Endothelial cell of umbilical vein (primary cell): ENCODE results near the gene KRTAP26-1. TPM values are rescaled to one million over a fixed set of nuclear protein-coding genes. Genes with fewer than 3 reads are reported as not detected.

Experiments
- BruUV-seq: library from RNA; stranded (reverse); fragments of 400-500 nt; replicated peaks from 2 replicates; lab custom pipeline; 2021; lab: Mats Ljungman, UMichigan
- CTCF ChIA-PET: fragments of 300-600, 350-600 bp; sonication (Branson Sonifier 250); formaldehyde crosslinking; loops from one replicate; lab custom pipeline; 2021; ENCODE audit warnings: antibody characterized with exemption, inconsistent platforms; lab: Charles Lee
- POLR2A ChIA-PET: fragments of 300-600, 350-600 bp; sonication (Branson Sonifier 250); formaldehyde crosslinking; loops from one replicate; lab custom pipeline; 2021; ENCODE audit warnings: antibody characterized with exemption, inconsistent platforms; lab: Charles Lee
- DNase-seq: peaks from one replicate; pipeline ENCODE4 v3.0.0-alpha.2; 2011; ENCODE audit warnings: low read depth, low spot score
- FAIRE-seq: peaks from 2 replicates; lab custom pipeline; 2011; peaks lifted over from hg19 to GRCh38; lab: Jason Lieb, UNC
- H2AFZ ChIP-seq: 2 replicates; pipeline ENCODE4 v1.6.0; 2012; ENCODE audit warnings: low read depth, low read length, control low read depth, inconsistent platforms
- H3K27ac ChIP-seq: 2 replicates; pipeline ENCODE4 v1.5.1; 2011; ENCODE audit warnings: low read depth, mild to moderate bottlenecking, control low read depth, low read length, moderate library complexity; ENCODE audit not compliant: insufficient read depth
- H3K27me3 ChIP-seq, 2 experiments: 2 replicates each; pipeline versions ENCODE4 v1.6.0 to v1.6.1; 2011; ENCODE audit warnings: low read length in 2 of 2, mixed read lengths in 1 of 2; ENCODE audit not compliant: control insufficient read depth in 2 of 2, insufficient read depth in 2 of 2
- H3K36me3 ChIP-seq, 2 experiments: 2 replicates in 1 of 2; 3 replicates in 1 of 2; pipeline ENCODE4 v1.5.1; 2011; ENCODE audit warnings: low read length in 2 of 2, mild to moderate bottlenecking in 1 of 2, moderate library complexity in 1 of 2; ENCODE audit not compliant: control insufficient read depth in 2 of 2, insufficient read depth in 2 of 2; ENCODE audit errors: extremely low read depth in 1 of 2
- H3K4me1 ChIP-seq: 3 replicates; pipeline ENCODE4 v1.5.1; 2011; ENCODE audit warnings: mild to moderate bottlenecking, low read length; ENCODE audit not compliant: control insufficient read depth, insufficient read depth; ENCODE audit errors: extremely low read depth
- H3K4me2 ChIP-seq: 2 replicates; pipeline ENCODE4 v1.6.1; 2011; ENCODE audit warnings: low read length, control low read depth, mixed read lengths; ENCODE audit not compliant: insufficient read depth
- H3K4me3 ChIP-seq, 3 experiments: fragments of 200-600 bp in 1 of 3; sonication (generic), shearing (Covaris generic) in 1 of 3; replicated peaks in 1 of 3; 2 replicates each; pipeline ENCODE4 v1.5.1; 2011 to 2016; ENCODE audit warnings: control low read depth in 3 of 3, low read length in 3 of 3, mild to moderate bottlenecking in 2 of 3, inconsistent platforms in 1 of 3, low read depth in 1 of 3, moderate library complexity in 1 of 3; ENCODE audit not compliant: insufficient read depth in 1 of 3
- H3K79me2 ChIP-seq: 2 replicates; pipeline ENCODE4 v1.6.0; 2012; ENCODE audit warnings: low read length, inconsistent platforms; ENCODE audit not compliant: control insufficient read depth, insufficient read depth
- H3K9ac ChIP-seq: replicated peaks from 2 replicates; pipeline ENCODE3; 2011; ENCODE audit warnings: low read length, control low read depth; ENCODE audit not compliant: insufficient read depth; ENCODE audit errors: extremely low read depth
- H3K9me1 ChIP-seq: replicated peaks from 3 replicates; pipeline ENCODE4 v1.6.0; 2011; ENCODE audit warnings: mild to moderate bottlenecking, low read length; ENCODE audit not compliant: control insufficient read depth, insufficient read depth; ENCODE audit errors: extremely low read depth
- H3K9me3 ChIP-seq: replicated peaks from 2 replicates; pipeline ENCODE4 v1.5.1; 2012; ENCODE audit warnings: low read length, inconsistent platforms; ENCODE audit not compliant: control insufficient read depth, insufficient read depth
- H4K20me1 ChIP-seq: replicated peaks from 2 replicates; pipeline ENCODE3; 2011; ENCODE audit warnings: mild to moderate bottlenecking, low read length; ENCODE audit not compliant: control insufficient read depth, insufficient read depth; ENCODE audit errors: extremely low read depth
- EZH2 ChIP-seq: IDR thresholded peaks from 2 replicates; pipeline ENCODE4 v1.6.1; 2012; ENCODE audit warnings: borderline replicate concordance, low read depth, mild to moderate bottlenecking, moderate library complexity, low read length, inconsistent platforms; ENCODE audit not compliant: severe bottlenecking
- FOS ChIP-seq: IDR thresholded peaks from 2 replicates; pipeline ENCODE4 v1.6.1; 2011; ENCODE audit warnings: mild to moderate bottlenecking, low read length, moderate library complexity, borderline replicate concordance; ENCODE audit not compliant: insufficient read depth
- GATA2 ChIP-seq: IDR thresholded peaks from 2 replicates; pipeline ENCODE4 v1.7.0; 2011; ENCODE audit warnings: low read depth, mild to moderate bottlenecking, moderate library complexity, mixed read lengths, low read length; ENCODE audit not compliant: insufficient read length, insufficient read depth
- JUN ChIP-seq: IDR thresholded peaks from 2 replicates; pipeline ENCODE4 v1.6.1; 2011; ENCODE audit warnings: borderline replicate concordance, low read depth; ENCODE audit not compliant: insufficient read length, insufficient read depth
- MAX ChIP-seq: IDR thresholded peaks from 2 replicates; pipeline ENCODE4 v1.6.1; 2011; ENCODE audit not compliant: insufficient read depth, insufficient read length
- MYC ChIP-seq: IDR thresholded peaks from one replicate; pipeline ENCODE4 v1.6.1; 2011; ENCODE audit warnings: mild to moderate bottlenecking, low read depth, low read length
- POLR2A ChIP-seq: IDR thresholded peaks from 2 replicates; pipeline ENCODE4 v1.6.1; 2012; ENCODE audit warnings: low read depth, mild to moderate bottlenecking, control low read depth, low read length
- POLR2AphosphoS5 ChIP-seq: IDR thresholded peaks from 2 replicates; pipeline ENCODE4 v1.6.1; 2012; ENCODE audit warnings: low read depth, mild to moderate bottlenecking, control low read depth, low read length, moderate library complexity; ENCODE audit not compliant: insufficient read depth
- dilution Hi-C: fragments of 300-500 bp; cut with MboI; formaldehyde crosslinking; loops from one replicate; pipeline ENCODE4 v1.15.0; 2019; ENCODE audit warnings: low sequenced_read_pairs; ENCODE audit not compliant: extremely low pct_ligation_motif_present
- intact Hi-C: fragments of 100-400 bp; cut with micrococcal nuclease; formaldehyde crosslinking; loops from one replicate; pipeline ENCODE4 v1.10.0; 2022
- polyA plus RNA-seq, 4 experiments: library from polyadenylated mRNA; depleted of rRNA in 3 of 4; stranded (reverse) in 3 of 4; unstranded in 1 of 4; fragments of >200 nt; gene quantifications; 2 replicates each; pipeline versions ENCODE4 v1.2.1 to v1.2.3, GENCODE V29; 2011 to 2012; ENCODE audit warnings: missing spikeins in 1 of 4
- total RNA-seq: library from RNA; stranded (reverse); gene quantifications from 2 replicates; pipeline ENCODE4 v1.2.3, GENCODE V29; 2021
- TF ChIP-seq, protein P1 (sequence below), 2 donors: IDR thresholded peaks; 1 replicate in 1 of 2; 2 replicates in 1 of 2; pipeline ENCODE4 v1.5.1; 2011; ENCODE audit warnings: low read length in 2 of 2, mild to moderate bottlenecking in 2 of 2, moderate library complexity in 2 of 2, control low read depth in 1 of 2, inconsistent platforms in 1 of 2, low read depth in 1 of 2; ENCODE audit not compliant: insufficient read depth in 1 of 2; ENCODE audit errors: extremely low read depth in 1 of 2

KRTAP26-1 gene
- total and polyA plus RNA-seq, 2 donors (not counting 3 experiments of a cell fraction or from before 2014, with no cell fraction given) = not detected

- Histone ChIP-seq H3K4me1 (no peaks in the 10 kb centered on the region), H3K9me1 (no peaks in the 10 kb centered on the region), H3K4me3 (no peak overlapping the region), H3K79me2 (no peaks in the 10 kb centered on the region), H3K4me2 (no peak overlapping the region), H2AFZ (no peak overlapping the region), H3K9me3 (peaks cover 8% of the 10 kb centered on the region), H3K36me3 (no peaks in the 10 kb centered on the region), H4K20me1 (no peaks in the 10 kb centered on the region), H3K9ac (no peak overlapping the region), H3K27ac (no peak overlapping the region), H3K27me3 (no peaks in the 10 kb centered on the region)
- CTCF ChIA-PET = no interaction called here
- dilution Hi-C loops (no loop called here), intact Hi-C loops (no loop called here)
- POLR2A ChIA-PET = no interaction called here
- DNase-seq = no peak
- FAIRE-seq = no peak
- no TSS peak for BruUV-seq
- TF ChIP-seq MYC (no peak), MAX (no peak), JUN (no peak), EZH2 (no peak), FOS (no peak), POLR2A (no peak), POLR2AphosphoS5 (no peak), GATA2 (no peak)
- TF ChIP-seq, protein P1, sequence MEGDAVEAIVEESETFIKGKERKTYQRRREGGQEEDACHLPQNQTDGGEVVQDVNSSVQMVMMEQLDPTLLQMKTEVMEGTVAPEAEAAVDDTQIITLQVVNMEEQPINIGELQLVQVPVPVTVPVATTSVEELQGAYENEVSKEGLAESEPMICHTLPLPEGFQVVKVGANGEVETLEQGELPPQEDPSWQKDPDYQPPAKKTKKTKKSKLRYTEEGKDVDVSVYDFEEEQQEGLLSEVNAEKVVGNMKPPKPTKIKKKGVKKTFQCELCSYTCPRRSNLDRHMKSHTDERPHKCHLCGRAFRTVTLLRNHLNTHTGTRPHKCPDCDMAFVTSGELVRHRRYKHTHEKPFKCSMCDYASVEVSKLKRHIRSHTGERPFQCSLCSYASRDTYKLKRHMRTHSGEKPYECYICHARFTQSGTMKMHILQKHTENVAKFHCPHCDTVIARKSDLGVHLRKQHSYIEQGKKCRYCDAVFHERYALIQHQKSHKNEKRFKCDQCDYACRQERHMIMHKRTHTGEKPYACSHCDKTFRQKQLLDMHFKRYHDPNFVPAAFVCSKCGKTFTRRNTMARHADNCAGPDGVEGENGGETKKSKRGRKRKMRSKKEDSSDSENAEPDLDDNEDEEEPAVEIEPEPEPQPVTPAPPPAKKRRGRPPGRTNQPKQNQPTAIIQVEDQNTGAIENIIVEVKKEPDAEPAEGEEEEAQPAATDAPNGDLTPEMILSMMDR (IDR thresholded peaks at IDR 0.05; ENCODE audit: extremely low read depth in 1 of 2, insufficient read depth in 1 of 2, low read depth in 1 of 2, low read length in 2 of 2) = no peak
Observed at GRCh38 chr21:30306884-30307283, 13.2 kb downstream of the KRTAP26-1 start.
